ENCODE data around the gene ARMH3.

DNA sequence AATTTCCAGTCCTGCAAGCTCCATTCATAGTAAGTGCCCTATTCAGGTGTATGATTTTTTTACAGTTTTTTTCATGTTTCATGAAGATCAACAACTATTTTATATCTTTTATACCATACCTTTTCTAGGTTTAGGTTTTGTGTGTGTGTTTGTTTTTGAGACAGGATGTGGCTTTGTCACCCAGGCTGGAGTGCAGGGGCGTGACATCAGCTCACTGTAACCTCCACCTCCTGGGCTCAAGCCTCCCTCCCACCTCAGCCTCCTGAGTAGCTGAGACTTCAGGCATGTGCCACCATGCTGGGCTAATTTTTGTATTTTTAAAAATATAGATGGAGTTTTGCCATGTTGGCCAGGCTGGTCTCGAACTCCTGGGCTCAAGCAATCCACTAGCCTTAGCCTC lies 35.0 kb downstream of the ARMH3 start:
- TF ChIP-seq, protein P1, sequence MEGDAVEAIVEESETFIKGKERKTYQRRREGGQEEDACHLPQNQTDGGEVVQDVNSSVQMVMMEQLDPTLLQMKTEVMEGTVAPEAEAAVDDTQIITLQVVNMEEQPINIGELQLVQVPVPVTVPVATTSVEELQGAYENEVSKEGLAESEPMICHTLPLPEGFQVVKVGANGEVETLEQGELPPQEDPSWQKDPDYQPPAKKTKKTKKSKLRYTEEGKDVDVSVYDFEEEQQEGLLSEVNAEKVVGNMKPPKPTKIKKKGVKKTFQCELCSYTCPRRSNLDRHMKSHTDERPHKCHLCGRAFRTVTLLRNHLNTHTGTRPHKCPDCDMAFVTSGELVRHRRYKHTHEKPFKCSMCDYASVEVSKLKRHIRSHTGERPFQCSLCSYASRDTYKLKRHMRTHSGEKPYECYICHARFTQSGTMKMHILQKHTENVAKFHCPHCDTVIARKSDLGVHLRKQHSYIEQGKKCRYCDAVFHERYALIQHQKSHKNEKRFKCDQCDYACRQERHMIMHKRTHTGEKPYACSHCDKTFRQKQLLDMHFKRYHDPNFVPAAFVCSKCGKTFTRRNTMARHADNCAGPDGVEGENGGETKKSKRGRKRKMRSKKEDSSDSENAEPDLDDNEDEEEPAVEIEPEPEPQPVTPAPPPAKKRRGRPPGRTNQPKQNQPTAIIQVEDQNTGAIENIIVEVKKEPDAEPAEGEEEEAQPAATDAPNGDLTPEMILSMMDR (IDR thresholded peaks at IDR 0.05 in 8 of 11, conservative IDR thresholded peaks at IDR 0.05 in 3 of 11), result no peak
- TF ChIP-seq POLR2AphosphoS5 (IDR thresholded peaks at IDR 0.05), result no peak
